ENCODE measurements around the gene PTGS1.
A peak's percentile ranks its signal among the peaks of the same experiment; 100 is the strongest.

PTGS1 gene

GRCh38 chr9:122376796-122377195, 6.0 kb downstream of the PTGS1 start:
- DNase-seq = no peak

GRCh38 chr9:122377241-122378164, 6.7 kb downstream of the PTGS1 start:
- DNase-seq = no peak

GRCh38 chr9:122378236-122378635, 7.4 kb downstream of the PTGS1 start:
- DNase-seq = no peak

GRCh38 chr9:122379340-122379739, 8.5 kb downstream of the PTGS1 start:
- no peak for DNase-seq

- no peak for DNase-seq
These were observed 9.5 kb downstream of the PTGS1 start for GRCh38 chr9:122380293-122380692.

GRCh38 chr9:122381206-122381950, 10.6 kb downstream of the PTGS1 start:
- no peak for DNase-seq

- DNase-seq = no peak
These were observed 12.4 kb downstream of the PTGS1 start for GRCh38 chr9:122382901-122383850.

- DNase-seq = no peak
These were observed 13.2 kb downstream of the PTGS1 start for GRCh38 chr9:122383992-122384461.

GRCh38 chr9:122386311-122386872, 15.6 kb downstream of the PTGS1 start:
- DNase-seq = no peak

GRCh38 chr9:122387536-122387935, 16.7 kb downstream of the PTGS1 start:
- DNase-seq = no peak

GRCh38 chr9:122389195-122389594, 18.4 kb downstream of the PTGS1 start:
- DNase-seq = no peak

GRCh38 chr9:122389799-122390481, 19.1 kb downstream of the PTGS1 start:
- DNase-seq = peak; percentile 13

GRCh38 chr9:122392284-122392683, 21.5 kb downstream of the PTGS1 start:
- no peak for DNase-seq

GRCh38 chr9:122392714-122393113, 21.9 kb downstream of the PTGS1 start:
- DNase-seq = no peak

- DNase-seq = no peak
These were observed 22.6 kb downstream of the PTGS1 start for GRCh38 chr9:122393284-122393983.

GRCh38 chr9:122394265-122395125, 23.7 kb downstream of the PTGS1 start:
- DNase-seq = no peak

- DNase-seq = no peak
These were observed 25.9 kb downstream of the PTGS1 start for GRCh38 chr9:122396614-122397148.

GRCh38 chr9:122397749-122398148, 26.9 kb downstream of the PTGS1 start:
- no peak for DNase-seq

- DNase-seq = no peak
These were observed 27.6 kb downstream of the PTGS1 start for GRCh38 chr9:122398371-122398924.

Measured in NCI-H1436 (cell line).